ENCODE measurements around the gene LMX1B.
A peak's percentile ranks its signal among the peaks of the same experiment; 100 is the strongest.
"Not testable (repeated sequence)": the region's sequence is repeated elsewhere in the genome, so short reads cannot be mapped to it uniquely, and the experiment has no call there.

Gene LMX1B

GRCh38 chr9:126635661-126636439, 22.1 kb downstream of the LMX1B start:
- DNase-seq: no peak

- DNase-seq: peak; percentile 61 to 73
These were observed 23.5 kb downstream of the LMX1B start for GRCh38 chr9:126636983-126637798.

- DNase-seq: no peak
These were observed 24.9 kb downstream of the LMX1B start for GRCh38 chr9:126638571-126639132.

GRCh38 chr9:126639318-126640000, 25.7 kb downstream of the LMX1B start:
- no peak for DNase-seq

- no peak for DNase-seq
These were observed 27.6 kb downstream of the LMX1B start for GRCh38 chr9:126641118-126641851.

- no peak for DNase-seq
These were observed 28.4 kb downstream of the LMX1B start for GRCh38 chr9:126642010-126642744.

- DNase-seq: no peak
These were observed 29.1 kb downstream of the LMX1B start for GRCh38 chr9:126642839-126643238.

GRCh38 chr9:126643945-126644527, 30.3 kb downstream of the LMX1B start:
- DNase-seq: no peak

GRCh38 chr9:126646162-126646561, 32.4 kb downstream of the LMX1B start:
- DNase-seq: no peak

GRCh38 chr9:126647585-126648411, 34.1 kb downstream of the LMX1B start:
- no peak for DNase-seq

GRCh38 chr9:126649477-126649876, 35.7 kb downstream of the LMX1B start:
- DNase-seq: no peak

- DNase-seq: no peak
These were observed 36.9 kb downstream of the LMX1B start for GRCh38 chr9:126650404-126651341.

GRCh38 chr9:126652140-126652582, 38.4 kb downstream of the LMX1B start:
- no peak for DNase-seq

GRCh38 chr9:126654124-126654523, 40.4 kb downstream of the LMX1B start:
- DNase-seq: no peak

GRCh38 chr9:126656214-126656613, 42.5 kb downstream of the LMX1B start:
- DNase-seq: not testable (repeated sequence)

GRCh38 chr9:126658201-126658825, 44.6 kb downstream of the LMX1B start:
- no peak for DNase-seq

GRCh38 chr9:126658956-126659555, 45.3 kb downstream of the LMX1B start:
- no peak for DNase-seq

GRCh38 chr9:126661122-126661520, 47.4 kb downstream of the LMX1B start:
- no peak for DNase-seq
